Natural killer cell treated with Interleukin-12 subunit alpha and Interleukin-12 subunit beta and Interleukin-15 and Interleukin-18, amount 100 ng/mL, for 72 hours (primary cell): Measurements from ENCODE around the gene C5orf63. TPM values are rescaled to one million over a fixed set of nuclear protein-coding genes. Genes with fewer than 3 reads are reported as not detected.
A peak's percentile ranks its signal among the peaks of the same experiment; 100 is the strongest.
"Not testable (repeated sequence)": the region's sequence is repeated elsewhere in the genome, so short reads cannot be mapped to it uniquely, and the experiment has no call there.

ENCODE experiments used
- ATAC-seq, 2 donors: fragments of 150-1000 bp; cut with Tn5 transposase in 1 of 2; sonication (Bioruptor Pico), chemical (Tn5 transposase) in 1 of 2; 2 replicates each; pipeline ENCODE4 v1.10.0; 2021
- DNase-seq: peaks from one replicate; pipeline ENCODE4 v3.0.0; 2022; ENCODE audit warnings: low spot score
- H3K27ac Mint-ChIP-seq, 2 donors: 1 replicate in 1 of 2; 2 replicates in 1 of 2; pipeline ENCODE4 v1.8.0; 2022; ENCODE audit warnings: mixed read lengths in 2 of 2, mild to moderate bottlenecking in 1 of 2, moderate library complexity in 1 of 2
- H3K27me3 Mint-ChIP-seq, 2 donors: 1 replicate in 1 of 2; 2 replicates in 1 of 2; pipeline ENCODE4 v1.8.0; 2022; ENCODE audit warnings: mixed read lengths in 2 of 2
- H3K36me3 Mint-ChIP-seq: one replicate; pipeline ENCODE4 v1.8.0; 2022; ENCODE audit warnings: mixed read lengths
- H3K4me1 Mint-ChIP-seq, 2 donors: 1 replicate in 1 of 2; 2 replicates in 1 of 2; pipeline ENCODE4 v1.8.0; 2022; ENCODE audit warnings: low read depth in 2 of 2, mixed read lengths in 2 of 2, mild to moderate bottlenecking in 1 of 2
- H3K4me3 Mint-ChIP-seq: one replicate; pipeline ENCODE4 v1.8.0; 2022; ENCODE audit warnings: mixed read lengths
- H3K9me3 Mint-ChIP-seq: 2 replicates; pipeline ENCODE4 v1.8.0; 2022; ENCODE audit warnings: mixed read lengths
- total RNA-seq, 2 donors: library from RNA; stranded (reverse); gene quantifications; one replicate each; pipeline ENCODE4 v1.2.3, GENCODE V29; 2022

Gene C5orf63
- total RNA-seq, 2 donors from 2014 or later = 10.2 to 12.9 TPM

GRCh38 chr5:127038550-127038949, 34.8 kb downstream of the C5orf63 start:
- no peak overlapping the region for H3K27ac Mint-ChIP-seq
- no peaks in the 10 kb centered on the region for H3K9me3 Mint-ChIP-seq
- H3K4me1 Mint-ChIP-seq = peaks cover 0 to 5% of the 10 kb centered on the region in 2 donors
- peaks cover 7 to 8% of the 10 kb centered on the region in 2 donors for H3K27me3 Mint-ChIP-seq
- H3K4me3 Mint-ChIP-seq = no peak overlapping the region
- no peaks in the 10 kb centered on the region for H3K36me3 Mint-ChIP-seq
- DNase-seq (no peak), ATAC-seq (no peak)

GRCh38 chr5:127031863-127032232, 41.5 kb downstream of the C5orf63 start:
- Mint-ChIP-seq H3K36me3 (no peaks in the 10 kb centered on the region), H3K9me3 (no peaks in the 10 kb centered on the region), H3K4me3 (peak overlapping the region; percentile 84), H3K4me1 (peaks cover 20 to 22% of the 10 kb centered on the region in 2 donors), H3K27me3 (peaks cover 9 to 16% of the 10 kb centered on the region in 2 donors), H3K27ac (peak overlapping the region; percentile 38 to 80)
- DNase-seq = no peak
- no peak for ATAC-seq

GRCh38 chr5:127031147-127031862, 42.0 kb downstream of the C5orf63 start:
- Mint-ChIP-seq H3K4me1 (peaks cover 20 to 22% of the 10 kb centered on the region in 2 donors), H3K27ac (peak overlapping the region; percentile 44 to 80), H3K4me3 (peak overlapping the region; percentile 84), H3K36me3 (no peaks in the 10 kb centered on the region), H3K9me3 (no peaks in the 10 kb centered on the region), H3K27me3 (peaks cover 9 to 16% of the 10 kb centered on the region in 2 donors)
- peak in 1 of 2 donors; percentile 29 for ATAC-seq
- DNase-seq = no peak

GRCh38 chr5:127030259-127031146, 42.8 kb downstream of the C5orf63 start, which contains the start of gene MARCHF3:
TSS of gene MARCHF3 (minus strand) at chr5:127030558. CDS start at chr5:126918171, 112,387 bp downstream.
- peak within 1 kb of the TSS; percentile 84 for H3K4me3 Mint-ChIP-seq
- H3K36me3 Mint-ChIP-seq = no peaks in the 10 kb centered on the region
- H3K4me1 Mint-ChIP-seq = peaks cover 20 to 25% of the 10 kb centered on the region in 2 donors
- no peaks in the 10 kb centered on the region for H3K9me3 Mint-ChIP-seq
- H3K27ac Mint-ChIP-seq = peak within 1 kb of the TSS; percentile 44 to 80
- H3K27me3 Mint-ChIP-seq = peaks cover 7 to 16% of the 10 kb centered on the region in 2 donors
- peak; percentile 99 for DNase-seq
- peak; percentile 98 for ATAC-seq

GRCh38 chr5:127029581-127030258, 43.6 kb downstream of the C5orf63 start:
- peak overlapping the region; percentile 44 to 80 for H3K27ac Mint-ChIP-seq

GRCh38 chr5:127028822-127029457, 44.4 kb downstream of the C5orf63 start:
- Mint-ChIP-seq H3K27ac (peak overlapping the region; percentile 44 to 76), H3K9me3 (no peaks in the 10 kb centered on the region), H3K4me1 (peaks cover 20 to 28% of the 10 kb centered on the region in 2 donors), H3K4me3 (peak overlapping the region; percentile 84), H3K36me3 (no peaks in the 10 kb centered on the region), H3K27me3 (peaks cover 5 to 12% of the 10 kb centered on the region in 2 donors)
- ATAC-seq (no peak), DNase-seq (no peak)

More at GRCh38 chr5:127029581-127030258, 43.6 kb downstream of the C5orf63 start:
- H3K4me3 Mint-ChIP-seq = peak overlapping the region; percentile 84
- peaks cover 7 to 16% of the 10 kb centered on the region in 2 donors for H3K27me3 Mint-ChIP-seq
- H3K9me3 Mint-ChIP-seq = no peaks in the 10 kb centered on the region
- ATAC-seq (peak in 1 of 2 donors; percentile 6), DNase-seq (peak; percentile 62)
- H3K36me3 Mint-ChIP-seq = no peaks in the 10 kb centered on the region
- H3K4me1 Mint-ChIP-seq = peaks cover 20 to 27% of the 10 kb centered on the region in 2 donors

- Mint-ChIP-seq H3K9me3 (no peaks in the 10 kb centered on the region), H3K27me3 (peaks cover 2 to 6% of the 10 kb centered on the region in 2 donors), H3K27ac (no peak overlapping the region), H3K36me3 (no peaks in the 10 kb centered on the region), H3K4me1 (peaks cover 20 to 28% of the 10 kb centered on the region in 2 donors), H3K4me3 (no peak overlapping the region)
- DNase-seq (no peak), ATAC-seq (no peak)
Observed at GRCh38 chr5:127027539-127027938, 45.8 kb downstream of the C5orf63 start.

GRCh38 chr5:127026166-127026565, 47.1 kb downstream of the C5orf63 start:
- DNase-seq (no peak), ATAC-seq (no peak)
- no peak overlapping the region for H3K4me3 Mint-ChIP-seq
- no peaks in the 10 kb centered on the region for H3K9me3 Mint-ChIP-seq
- peaks cover 2 to 6% of the 10 kb centered on the region in 2 donors for H3K27me3 Mint-ChIP-seq
- H3K36me3 Mint-ChIP-seq = no peaks in the 10 kb centered on the region
- H3K4me1 Mint-ChIP-seq = peaks cover 13 to 27% of the 10 kb centered on the region in 2 donors
- H3K27ac Mint-ChIP-seq = no peak overlapping the region

GRCh38 chr5:127025467-127025866, 47.8 kb downstream of the C5orf63 start:
- peaks cover 13 to 27% of the 10 kb centered on the region in 2 donors for H3K4me1 Mint-ChIP-seq
- H3K27ac Mint-ChIP-seq = no peak overlapping the region
- H3K27me3 Mint-ChIP-seq = peaks cover 2 to 6% of the 10 kb centered on the region in 2 donors
- H3K36me3 Mint-ChIP-seq = no peaks in the 10 kb centered on the region
- H3K4me3 Mint-ChIP-seq = no peak overlapping the region
- H3K9me3 Mint-ChIP-seq = no peaks in the 10 kb centered on the region
- DNase-seq = no peak
- ATAC-seq = no peak

- Mint-ChIP-seq H3K9me3 (no peaks in the 10 kb centered on the region), H3K27ac (no peak overlapping the region), H3K4me3 (no peak overlapping the region), H3K27me3 (peaks cover 2 to 6% of the 10 kb centered on the region in 2 donors), H3K36me3 (no peaks in the 10 kb centered on the region), H3K4me1 (peaks cover 13 to 34% of the 10 kb centered on the region in 2 donors)
- ATAC-seq (no peak), DNase-seq (no peak)
Observed at GRCh38 chr5:127024821-127025220, 48.5 kb downstream of the C5orf63 start.

GRCh38 chr5:127023552-127024191, 49.6 kb downstream of the C5orf63 start:
- not testable (repeated sequence) for ATAC-seq, H3K4me3 Mint-ChIP-seq, H3K27ac Mint-ChIP-seq, DNase-seq, H3K27me3 Mint-ChIP-seq, H3K9me3 Mint-ChIP-seq, H3K36me3 Mint-ChIP-seq
- H3K4me1 Mint-ChIP-seq = peaks cover 3 to 33% of the 10 kb centered on the region in 2 donors

- Mint-ChIP-seq H3K4me1 (peaks cover 0 to 33% of the 10 kb centered on the region in 2 donors), H3K27me3 (no peaks in the 10 kb centered on the region), H3K36me3 (no peaks in the 10 kb centered on the region), H3K27ac (no peak overlapping the region), H3K9me3 (no peaks in the 10 kb centered on the region), H3K4me3 (no peak overlapping the region)
- DNase-seq = no peak
- ATAC-seq = no peak
Observed at GRCh38 chr5:127022846-127023245, 50.5 kb downstream of the C5orf63 start.
